ENCODE results near the gene FRAT1.

GRCh38 chr10:97311111-97311626 lies 7.9 kb upstream of the FRAT1 start:
- TF ChIP-seq CTCF (optimal IDR thresholded peaks at IDR 0.05 in 1 of 3, IDR thresholded peaks at IDR 0.05 in 1 of 3, conservative IDR thresholded peaks at IDR 0.05 in 1 of 3; ENCODE audit: extremely low read depth in 1 of 3, insufficient read depth in 2 of 3, low read length in 3 of 3) (no peak), EZH2 (IDR thresholded peaks at IDR 0.05; ENCODE audit: low read length) (no peak)
